GM18520 (cell line): ENCODE data around the gene NLRP9.
A peak's percentile ranks its signal among the peaks of the same experiment; 100 is the strongest.

Experiments
- ATAC-seq: cut with Tn5 transposase; IDR thresholded peaks from one replicate; pipeline ENCODE4 v1.9.1; 2021; ENCODE audit not compliant: unreplicated experiment

NLRP9 gene

GRCh38 chr19:55689411-55690108 is 48.6 kb downstream of the NLRP9 start:
- ATAC-seq, result no peak

- no peak for ATAC-seq
Measured at GRCh38 chr19:55688422-55689218, 49.6 kb downstream of the NLRP9 start.

GRCh38 chr19:55687281-55688201 is 50.7 kb downstream of the NLRP9 start:
- ATAC-seq, result no peak

- ATAC-seq, result no peak
Measured at GRCh38 chr19:55686311-55687050, 51.7 kb downstream of the NLRP9 start.

DNA sequence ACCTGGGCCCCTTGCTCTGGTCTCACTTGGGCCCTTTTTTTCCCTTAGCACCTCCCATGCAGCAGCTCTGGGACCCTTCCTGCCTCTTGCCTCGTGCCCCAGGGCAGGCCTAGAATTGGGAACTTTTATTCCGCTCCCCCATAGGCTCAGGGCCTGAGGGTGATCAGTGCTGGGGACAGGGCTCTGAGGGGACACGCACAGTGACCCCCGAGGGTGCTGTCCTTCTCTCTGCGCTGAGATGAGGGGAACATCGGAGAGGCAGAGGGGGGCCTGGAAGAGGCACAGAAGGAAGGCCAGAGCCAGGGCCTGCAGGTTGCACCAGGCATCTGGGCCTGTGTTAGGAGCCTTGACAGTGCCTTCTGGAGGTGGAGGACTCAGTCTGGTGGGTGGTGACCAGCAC is 52.4 kb downstream of the NLRP9 start:
- no peak for ATAC-seq

DNA sequence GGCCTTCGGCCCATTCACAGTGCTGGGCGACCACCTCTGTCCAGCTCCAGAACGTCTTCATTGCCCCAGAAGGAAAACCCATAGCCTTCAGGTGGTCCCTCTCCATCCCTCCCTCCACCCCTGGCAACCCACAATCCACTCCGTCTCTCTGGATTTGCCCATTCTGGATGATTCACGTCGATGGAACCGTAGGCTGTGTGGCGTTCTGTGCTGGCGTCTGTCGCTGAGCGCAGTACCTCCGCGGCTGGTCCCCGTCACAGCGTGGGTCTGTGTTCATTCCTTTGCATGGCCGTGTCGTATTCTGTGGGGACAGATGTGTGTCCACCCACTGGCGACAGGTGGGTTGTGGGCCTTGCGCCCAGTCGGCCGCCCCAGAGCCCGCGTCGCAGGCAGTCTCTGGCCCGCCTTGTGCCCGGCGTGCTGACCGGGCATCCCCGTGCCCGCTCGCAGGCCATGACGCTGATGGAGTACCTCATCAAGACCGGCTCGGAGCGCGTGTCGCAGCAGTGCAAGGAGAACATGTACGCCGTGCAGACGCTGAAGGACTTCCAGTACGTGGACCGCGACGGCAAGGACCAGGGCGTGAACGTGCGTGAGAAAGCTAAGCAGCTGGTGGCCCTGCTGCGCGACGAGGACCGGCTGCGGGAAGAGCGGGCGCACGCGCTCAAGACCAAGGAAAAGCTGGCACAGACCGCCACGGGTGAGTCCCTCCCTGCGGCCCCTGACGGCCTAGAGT is 53.1 kb downstream of the NLRP9 start:
- no peak for ATAC-seq

DNA sequence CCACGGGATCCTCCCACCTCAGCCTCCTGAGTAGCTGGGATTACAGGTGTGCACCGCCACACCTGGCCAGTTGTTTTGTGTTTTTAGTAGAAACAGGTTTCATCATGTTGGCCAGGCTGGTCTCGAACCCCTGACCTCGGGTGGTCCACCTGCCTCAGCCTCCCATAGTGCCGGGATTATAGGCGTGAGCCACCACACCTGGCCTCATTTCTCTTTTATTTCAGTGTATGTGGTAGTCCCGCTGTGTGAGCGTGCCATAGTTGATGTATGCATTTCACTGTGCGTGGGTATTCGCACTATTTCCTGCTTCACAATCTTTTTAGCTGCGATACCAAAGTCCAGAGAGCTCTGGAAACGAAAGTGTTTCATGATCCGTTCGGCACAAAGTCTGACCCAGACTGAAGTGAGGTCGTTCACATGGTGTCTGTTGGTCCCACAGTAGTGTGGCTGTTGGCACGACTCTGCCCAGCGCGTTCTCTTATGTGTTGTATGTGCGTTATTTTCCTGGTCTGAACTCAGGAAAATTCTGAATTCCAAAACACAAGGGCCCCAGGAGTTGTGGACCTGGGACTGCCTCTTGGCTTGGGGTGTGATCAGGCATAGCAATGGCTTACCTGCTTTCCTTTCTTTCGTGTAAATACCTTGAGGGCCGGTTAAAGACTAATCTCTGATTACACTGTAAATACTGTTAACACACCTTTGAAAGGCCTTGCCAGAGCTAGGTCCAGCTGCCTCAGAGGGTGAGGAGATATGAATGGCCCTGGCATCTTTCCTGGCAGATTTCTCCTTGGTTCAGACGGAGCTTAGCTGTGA is 54.5 kb downstream of the NLRP9 start:
- no peak for ATAC-seq

GRCh38 chr19:55681131-55682092 is 56.8 kb downstream of the NLRP9 start:
- no peak for ATAC-seq

- no peak for ATAC-seq
Measured at GRCh38 chr19:55680339-55681130, 57.7 kb downstream of the NLRP9 start.

DNA sequence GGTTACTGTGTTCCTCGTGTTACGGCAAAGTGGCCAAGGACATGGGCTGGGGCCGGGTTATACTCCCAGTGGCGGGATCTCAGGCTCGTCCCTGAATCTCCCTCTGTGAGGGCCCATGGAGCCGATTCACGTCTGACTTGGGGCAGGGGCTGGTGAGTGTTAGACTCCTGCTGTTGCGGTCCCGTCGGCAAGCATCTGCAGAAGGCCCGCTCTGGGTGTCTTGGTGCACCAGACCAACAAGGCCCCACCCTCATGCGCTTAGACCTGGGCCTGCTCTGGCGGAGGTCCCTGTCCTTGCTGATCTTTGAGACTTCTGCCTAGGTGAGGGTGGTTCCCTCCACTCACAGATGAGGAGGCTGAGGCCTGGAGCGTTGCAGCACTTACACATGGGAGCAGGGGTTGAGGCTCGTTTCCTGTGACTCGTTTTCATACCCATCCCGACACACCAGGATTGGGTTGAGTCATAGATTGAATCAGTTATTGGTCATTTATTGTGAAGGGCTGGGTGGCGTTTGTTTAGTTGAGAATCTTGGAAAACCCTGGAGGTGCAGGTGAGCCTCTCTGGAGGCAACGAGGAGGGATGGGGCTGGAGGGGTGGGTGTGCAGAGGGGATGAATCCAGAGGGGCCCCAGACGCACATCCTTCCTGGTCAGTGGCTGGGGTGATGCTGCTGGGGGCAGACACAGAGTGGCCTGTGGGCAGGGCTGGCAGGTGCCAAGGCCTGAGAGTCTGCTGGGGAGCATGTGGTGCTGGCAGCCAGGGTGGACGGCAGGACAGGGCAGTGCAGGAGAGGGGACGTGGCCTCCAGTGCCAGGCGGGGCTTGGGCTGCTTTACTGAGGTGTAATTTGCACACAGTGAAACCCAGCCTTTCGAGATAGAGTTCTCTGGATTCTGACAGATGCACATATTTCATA is 58.6 kb downstream of the NLRP9 start:
- ATAC-seq, result no peak

- ATAC-seq, result peak; percentile 76
Measured at GRCh38 chr19:55678121-55678671, 60.0 kb downstream of the NLRP9 start.

GRCh38 chr19:55677572-55678028 is 60.6 kb downstream of the NLRP9 start:
- ATAC-seq, result no peak

DNA sequence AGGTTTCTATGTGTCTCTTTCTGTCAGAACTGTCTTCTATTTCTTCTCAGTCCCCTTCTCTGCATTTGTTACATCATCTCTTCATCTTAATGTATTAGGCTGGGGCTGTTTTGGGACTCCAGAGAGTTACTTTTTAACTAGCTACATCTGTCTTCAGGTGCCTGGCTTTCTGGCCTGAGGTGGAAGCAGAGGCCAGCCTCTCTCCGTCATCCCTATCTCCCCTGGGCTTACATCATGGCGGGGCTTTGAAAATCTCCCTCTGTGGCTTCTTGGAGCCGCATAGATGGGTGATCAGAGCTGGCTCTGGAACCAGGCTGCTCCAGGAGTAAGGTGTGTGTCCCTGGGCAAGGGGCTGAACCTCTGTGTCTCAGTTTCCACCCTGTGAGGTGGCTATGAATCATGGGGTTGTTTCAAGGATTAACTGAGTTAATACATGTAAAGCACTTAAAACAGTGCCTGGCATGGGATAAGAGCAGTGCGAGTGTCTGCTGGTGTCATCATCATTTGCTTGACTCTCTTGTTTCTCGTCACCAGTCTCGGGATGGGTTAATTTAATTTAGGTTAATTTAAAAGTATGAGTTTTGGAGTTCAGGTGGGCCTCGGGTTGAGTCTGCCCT is 61.2 kb downstream of the NLRP9 start:
- ATAC-seq, result no peak

GRCh38 chr19:55676383-55676782 is 61.8 kb downstream of the NLRP9 start:
- ATAC-seq, result no peak

- ATAC-seq, result no peak
Measured at GRCh38 chr19:55675661-55676354, 62.4 kb downstream of the NLRP9 start.
